Keratinocyte (primary cell): Measurements from ENCODE around the gene KCNMA1. TPM values are rescaled to one million over a fixed set of nuclear protein-coding genes. Genes with fewer than 3 reads are reported as not detected.

Source experiments
- DNase-seq: peaks from one replicate; pipeline ENCODE4 v3.0.0-alpha.2; 2011; ENCODE audit warnings: low read depth, missing footprints, low spot score
- FAIRE-seq: peaks from 2 replicates; lab custom pipeline; 2011; peaks lifted over from hg19 to GRCh38; lab: Jason Lieb, UNC
- H2AFZ ChIP-seq: 2 replicates; pipeline ENCODE4 v1.6.0; 2012; ENCODE audit warnings: low read length, control low read depth, inconsistent platforms; ENCODE audit not compliant: control insufficient read depth
- H3K27ac ChIP-seq: 2 replicates; pipeline ENCODE4 v1.5.1; 2011; ENCODE audit warnings: low read length; ENCODE audit not compliant: control insufficient read depth, insufficient read depth
- H3K27me3 ChIP-seq: 3 replicates; pipeline ENCODE4 v1.6.0; 2011; ENCODE audit warnings: low read length; ENCODE audit not compliant: control insufficient read depth, insufficient read depth; ENCODE audit errors: extremely low read depth
- H3K36me3 ChIP-seq, 2 experiments: 2 replicates in 1 of 2; 3 replicates in 1 of 2; pipeline ENCODE4 v1.5.1; 2011; ENCODE audit warnings: low read length in 2 of 2, mild to moderate bottlenecking in 1 of 2; ENCODE audit not compliant: control insufficient read depth in 2 of 2, insufficient read depth in 2 of 2; ENCODE audit errors: extremely low read depth in 1 of 2
- H3K4me1 ChIP-seq: 3 replicates; pipeline ENCODE4 v1.5.1; 2011; ENCODE audit warnings: low read length; ENCODE audit not compliant: control insufficient read depth, insufficient read depth; ENCODE audit errors: extremely low read depth
- H3K4me2 ChIP-seq: 3 replicates; pipeline ENCODE4 v1.6.0; 2011; ENCODE audit warnings: low read depth, low read length; ENCODE audit not compliant: control insufficient read depth, insufficient read depth; ENCODE audit errors: extremely low read depth
- H3K4me3 ChIP-seq, 3 experiments: fragments of 200-600 bp in 1 of 3; sonication (generic) in 1 of 3; 2 replicates in 2 of 3; 3 replicates in 1 of 3; pipeline ENCODE4 v1.5.1; 2011 to 2016; ENCODE audit warnings: low read length in 3 of 3, mild to moderate bottlenecking in 3 of 3, control low read depth in 2 of 3, inconsistent platforms in 1 of 3, low read depth in 1 of 3, mixed read lengths in 1 of 3, mixed run types in 1 of 3, moderate library complexity in 1 of 3; ENCODE audit not compliant: control insufficient read depth in 2 of 3, insufficient read depth in 2 of 3; ENCODE audit errors: extremely low read depth in 1 of 3
- H3K79me2 ChIP-seq: 2 replicates; pipeline ENCODE4 v1.6.0; 2012; ENCODE audit warnings: low read length; ENCODE audit not compliant: control insufficient read depth, insufficient read depth
- H3K9ac ChIP-seq: 3 replicates; pipeline ENCODE4 v1.6.0; 2011; ENCODE audit warnings: low read length; ENCODE audit not compliant: control insufficient read depth, insufficient read depth; ENCODE audit errors: extremely low read depth
- H3K9me1 ChIP-seq: 3 replicates; pipeline ENCODE4 v1.6.0; 2011; ENCODE audit warnings: low read length; ENCODE audit not compliant: control insufficient read depth, insufficient read depth; ENCODE audit errors: extremely low read depth
- H3K9me3 ChIP-seq: 2 replicates; pipeline ENCODE4 v1.5.1; 2012; ENCODE audit warnings: low read depth, low read length; ENCODE audit not compliant: control insufficient read depth
- H4K20me1 ChIP-seq: 3 replicates; pipeline ENCODE4 v1.6.0; 2011; ENCODE audit warnings: low read length; ENCODE audit not compliant: control insufficient read depth, insufficient read depth; ENCODE audit errors: extremely low read depth
- EZH2 ChIP-seq: IDR thresholded peaks from one replicate; pipeline ENCODE4 v1.6.1; 2012; ENCODE audit warnings: inconsistent platforms, mild to moderate bottlenecking, low read length, moderate library complexity
- dilution Hi-C: fragments of 300-500 bp; cut with MboI; formaldehyde crosslinking; loops from one replicate; pipeline ENCODE4 v1.7.0; 2020; ENCODE audit warnings: low sequenced_read_pairs; ENCODE audit not compliant: extremely low pct_ligation_motif_present
- polyA plus RNA-seq, 5 experiments: library from polyadenylated mRNA; depleted of rRNA in 3 of 5; stranded (reverse) in 3 of 5; stranded (forward) in 1 of 5; unstranded in 1 of 5; fragments of >200 nt; gene quantifications; 1 replicate in 1 of 5; 2 replicates in 3 of 5; 3 replicates in 1 of 5; pipeline versions ENCODE4 v1.2.1 to v1.2.3, GENCODE V29; 2011 to 2012; ENCODE audit warnings: missing spikeins in 2 of 5, low read depth in 1 of 5, low replicate concordance in 1 of 5
- TF ChIP-seq, protein P1 (sequence below), 3 experiments: IDR thresholded peaks in 1 of 3; conservative IDR thresholded peaks in 1 of 3; optimal IDR thresholded peaks in 1 of 3; 2 replicates in 2 of 3; 3 replicates in 1 of 3; pipeline versions ENCODE3 to v1.5.1; 2011; ENCODE audit warnings: low read length in 3 of 3, mild to moderate bottlenecking in 3 of 3, moderate library complexity in 2 of 3, control low read depth in 1 of 3, inconsistent platforms in 1 of 3; ENCODE audit not compliant: insufficient read depth in 2 of 3; ENCODE audit errors: extremely low read depth in 1 of 3

KCNMA1 gene
- polyA plus RNA-seq, 1 donor (not counting 4 experiments of a cell fraction or from before 2014, with no cell fraction given): 6.3 TPM

DNA sequence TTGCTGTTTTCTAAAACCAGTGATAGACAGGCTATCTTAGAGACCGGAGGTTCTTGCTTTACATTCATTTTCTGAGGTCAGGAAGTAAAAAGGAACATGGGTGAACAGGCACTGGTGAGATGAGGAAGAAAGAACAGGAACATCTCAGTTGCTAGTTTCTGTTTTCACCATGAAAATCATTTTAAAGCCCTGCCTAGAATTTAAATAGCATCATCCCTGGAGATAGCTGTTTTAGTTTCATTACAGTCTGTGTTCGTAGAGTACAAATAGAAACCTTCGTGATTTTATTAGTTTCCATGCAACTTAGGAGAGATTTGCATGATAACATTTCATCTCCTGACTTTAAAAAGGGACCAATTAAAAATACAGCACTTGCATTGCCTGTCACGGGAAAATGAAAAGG lies 14.7 kb downstream of the KCNMA1 start:
- no peaks in the 10 kb centered on the region for H3K36me3 ChIP-seq
- H3K9ac ChIP-seq: no peak overlapping the region
- peaks cover 4% of the 10 kb centered on the region for H3K4me1 ChIP-seq
- no peak overlapping the region for H3K4me3 ChIP-seq
- no peaks in the 10 kb centered on the region for H3K9me3 ChIP-seq
- H3K9me1 ChIP-seq: no peaks in the 10 kb centered on the region
- no peaks in the 10 kb centered on the region for H3K27me3 ChIP-seq
- H3K27ac ChIP-seq: no peak overlapping the region
- no peak for TF ChIP-seq EZH2
- TF ChIP-seq, protein P1, sequence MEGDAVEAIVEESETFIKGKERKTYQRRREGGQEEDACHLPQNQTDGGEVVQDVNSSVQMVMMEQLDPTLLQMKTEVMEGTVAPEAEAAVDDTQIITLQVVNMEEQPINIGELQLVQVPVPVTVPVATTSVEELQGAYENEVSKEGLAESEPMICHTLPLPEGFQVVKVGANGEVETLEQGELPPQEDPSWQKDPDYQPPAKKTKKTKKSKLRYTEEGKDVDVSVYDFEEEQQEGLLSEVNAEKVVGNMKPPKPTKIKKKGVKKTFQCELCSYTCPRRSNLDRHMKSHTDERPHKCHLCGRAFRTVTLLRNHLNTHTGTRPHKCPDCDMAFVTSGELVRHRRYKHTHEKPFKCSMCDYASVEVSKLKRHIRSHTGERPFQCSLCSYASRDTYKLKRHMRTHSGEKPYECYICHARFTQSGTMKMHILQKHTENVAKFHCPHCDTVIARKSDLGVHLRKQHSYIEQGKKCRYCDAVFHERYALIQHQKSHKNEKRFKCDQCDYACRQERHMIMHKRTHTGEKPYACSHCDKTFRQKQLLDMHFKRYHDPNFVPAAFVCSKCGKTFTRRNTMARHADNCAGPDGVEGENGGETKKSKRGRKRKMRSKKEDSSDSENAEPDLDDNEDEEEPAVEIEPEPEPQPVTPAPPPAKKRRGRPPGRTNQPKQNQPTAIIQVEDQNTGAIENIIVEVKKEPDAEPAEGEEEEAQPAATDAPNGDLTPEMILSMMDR (optimal IDR thresholded peaks at IDR 0.05 in 1 of 3, IDR thresholded peaks at IDR 0.05 in 1 of 3, conservative IDR thresholded peaks at IDR 0.05 in 1 of 3; ENCODE audit: extremely low read depth in 1 of 3, insufficient read depth in 2 of 3, low read length in 3 of 3): no peak
- dilution Hi-C loops: no loop called here
- H3K4me2 ChIP-seq: peak overlapping the region; percentile 14
- H4K20me1 ChIP-seq: no peaks in the 10 kb centered on the region
- FAIRE-seq (no peak), DNase-seq (no peak)
- no peak overlapping the region for H2AFZ ChIP-seq
- no peaks in the 10 kb centered on the region for H3K79me2 ChIP-seq

DNA sequence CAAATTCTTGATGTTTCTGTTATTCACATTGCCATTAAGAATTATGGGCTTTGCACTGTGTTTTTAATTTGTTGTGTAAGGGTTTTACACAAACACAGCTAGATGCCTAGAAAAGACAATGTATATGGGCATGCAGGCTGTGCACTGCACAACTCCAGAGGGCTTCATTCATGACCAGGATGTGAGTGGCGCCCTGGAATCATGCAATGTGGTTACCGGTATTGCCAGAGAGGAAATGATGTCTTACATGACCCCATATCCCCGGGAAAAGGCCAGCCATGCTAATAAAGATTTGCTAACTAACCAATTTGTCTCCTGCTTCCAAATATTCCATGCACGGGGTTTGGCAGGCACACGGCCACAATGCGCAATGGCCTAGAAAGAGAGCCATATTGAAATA lies 16.9 kb downstream of the KCNMA1 start:
- no peak overlapping the region for H3K27ac ChIP-seq
- H3K9me1 ChIP-seq: no peaks in the 10 kb centered on the region
- H3K79me2 ChIP-seq: no peaks in the 10 kb centered on the region
- no peak overlapping the region for H3K9ac ChIP-seq
- H2AFZ ChIP-seq: no peak overlapping the region
- DNase-seq (no peak), FAIRE-seq (no peak)
- H3K4me2 ChIP-seq: no peak overlapping the region
- H3K36me3 ChIP-seq: no peaks in the 10 kb centered on the region
- dilution Hi-C loops: no loop called here
- TF ChIP-seq, protein P1 (optimal IDR thresholded peaks at IDR 0.05 in 1 of 3, IDR thresholded peaks at IDR 0.05 in 1 of 3, conservative IDR thresholded peaks at IDR 0.05 in 1 of 3; ENCODE audit: extremely low read depth in 1 of 3, insufficient read depth in 2 of 3, low read length in 3 of 3): no peak
- TF ChIP-seq EZH2: no peak
- peaks cover 4% of the 10 kb centered on the region for H3K4me1 ChIP-seq
- H3K27me3 ChIP-seq: no peaks in the 10 kb centered on the region
- no peak overlapping the region for H3K4me3 ChIP-seq
- H4K20me1 ChIP-seq: no peaks in the 10 kb centered on the region
- no peaks in the 10 kb centered on the region for H3K9me3 ChIP-seq
